ENCODE measurements around the gene COL5A1.

Gene COL5A1

GRCh38 chr9:134848504-134848903 lies 206.9 kb downstream of the COL5A1 start:
- Histone ChIP-seq H3K27me3 (ENCODE audit: insufficient read depth, poor library complexity, severe bottlenecking) (peaks cover 8% of the 10 kb centered on the region), H3K9me3 (ENCODE audit: severe bottlenecking) (peaks cover 2% of the 10 kb centered on the region), H3K27ac (ENCODE audit: poor library complexity, severe bottlenecking) (no peak overlapping the region), H3K4me1 (ENCODE audit: insufficient read depth, poor library complexity, severe bottlenecking) (no peaks in the 10 kb centered on the region), H3K4me3 (ENCODE audit: severe bottlenecking) (no peak overlapping the region), H3K36me3 (ENCODE audit: low read depth) (no peaks in the 10 kb centered on the region)
- ATAC-seq (ENCODE audit: low read depth), result no peak
- no peak for DNase-seq (ENCODE audit: low spot score)
- TF ChIP-seq, protein P1, sequence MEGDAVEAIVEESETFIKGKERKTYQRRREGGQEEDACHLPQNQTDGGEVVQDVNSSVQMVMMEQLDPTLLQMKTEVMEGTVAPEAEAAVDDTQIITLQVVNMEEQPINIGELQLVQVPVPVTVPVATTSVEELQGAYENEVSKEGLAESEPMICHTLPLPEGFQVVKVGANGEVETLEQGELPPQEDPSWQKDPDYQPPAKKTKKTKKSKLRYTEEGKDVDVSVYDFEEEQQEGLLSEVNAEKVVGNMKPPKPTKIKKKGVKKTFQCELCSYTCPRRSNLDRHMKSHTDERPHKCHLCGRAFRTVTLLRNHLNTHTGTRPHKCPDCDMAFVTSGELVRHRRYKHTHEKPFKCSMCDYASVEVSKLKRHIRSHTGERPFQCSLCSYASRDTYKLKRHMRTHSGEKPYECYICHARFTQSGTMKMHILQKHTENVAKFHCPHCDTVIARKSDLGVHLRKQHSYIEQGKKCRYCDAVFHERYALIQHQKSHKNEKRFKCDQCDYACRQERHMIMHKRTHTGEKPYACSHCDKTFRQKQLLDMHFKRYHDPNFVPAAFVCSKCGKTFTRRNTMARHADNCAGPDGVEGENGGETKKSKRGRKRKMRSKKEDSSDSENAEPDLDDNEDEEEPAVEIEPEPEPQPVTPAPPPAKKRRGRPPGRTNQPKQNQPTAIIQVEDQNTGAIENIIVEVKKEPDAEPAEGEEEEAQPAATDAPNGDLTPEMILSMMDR (IDR thresholded peaks at IDR 0.05; ENCODE audit: poor library complexity, severe bottlenecking), result no peak

GRCh38 chr9:134850611-134851010 lies 209.0 kb downstream of the COL5A1 start:
- Histone ChIP-seq H3K4me3 (ENCODE audit: severe bottlenecking) (no peak overlapping the region), H3K9me3 (ENCODE audit: severe bottlenecking) (peaks cover 2% of the 10 kb centered on the region), H3K27me3 (ENCODE audit: insufficient read depth, poor library complexity, severe bottlenecking) (peaks cover 24% of the 10 kb centered on the region), H3K36me3 (ENCODE audit: low read depth) (no peaks in the 10 kb centered on the region), H3K4me1 (ENCODE audit: insufficient read depth, poor library complexity, severe bottlenecking) (no peaks in the 10 kb centered on the region), H3K27ac (ENCODE audit: poor library complexity, severe bottlenecking) (no peak overlapping the region)
- DNase-seq (ENCODE audit: low spot score), result no peak
- no peak for ATAC-seq (ENCODE audit: low read depth)
- TF ChIP-seq, protein P1 (IDR thresholded peaks at IDR 0.05; ENCODE audit: poor library complexity, severe bottlenecking), result no peak

DNA sequence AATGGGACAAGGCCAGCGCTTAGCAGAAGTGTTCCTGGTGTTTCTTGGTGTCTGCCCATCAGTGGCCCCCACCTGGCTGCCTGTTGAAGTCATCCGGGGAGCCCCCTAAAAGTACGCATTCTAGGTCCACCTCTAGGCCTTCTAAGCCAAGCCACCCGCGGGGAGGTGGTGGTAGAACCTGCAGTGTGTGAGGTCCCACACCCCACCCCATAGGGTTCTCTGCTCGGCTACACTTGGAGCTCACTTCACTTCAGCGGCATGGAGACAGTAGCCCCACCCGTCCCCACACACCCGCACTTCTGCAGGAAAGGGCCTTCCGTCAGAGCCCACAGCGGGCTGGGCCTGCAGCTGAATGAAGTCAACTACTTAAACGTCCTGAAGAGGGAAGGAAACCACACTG lies 209.4 kb downstream of the COL5A1 start:
- Histone ChIP-seq H3K36me3 (ENCODE audit: low read depth) (no peaks in the 10 kb centered on the region), H3K4me3 (ENCODE audit: severe bottlenecking) (no peak overlapping the region), H3K9me3 (ENCODE audit: severe bottlenecking) (peaks cover 2% of the 10 kb centered on the region), H3K4me1 (ENCODE audit: insufficient read depth, poor library complexity, severe bottlenecking) (no peaks in the 10 kb centered on the region), H3K27ac (ENCODE audit: poor library complexity, severe bottlenecking) (no peak overlapping the region), H3K27me3 (ENCODE audit: insufficient read depth, poor library complexity, severe bottlenecking) (peaks cover 24% of the 10 kb centered on the region)
- TF ChIP-seq, protein P1 (IDR thresholded peaks at IDR 0.05; ENCODE audit: poor library complexity, severe bottlenecking), result no peak
- ATAC-seq (ENCODE audit: low read depth) (no peak), DNase-seq (ENCODE audit: low spot score) (peak; percentile 56)

GRCh38 chr9:134852906-134853654 lies 211.5 kb downstream of the COL5A1 start:
- TF ChIP-seq, protein P1 (IDR thresholded peaks at IDR 0.05; ENCODE audit: poor library complexity, severe bottlenecking), result no peak
- H3K27me3 ChIP-seq (ENCODE audit: insufficient read depth, poor library complexity, severe bottlenecking), result peaks cover 28% of the 10 kb centered on the region
- no peak for ATAC-seq (ENCODE audit: low read depth)
- no peaks in the 10 kb centered on the region for H3K36me3 ChIP-seq (ENCODE audit: low read depth)
- no peak overlapping the region for H3K27ac ChIP-seq (ENCODE audit: poor library complexity, severe bottlenecking)
- no peak overlapping the region for H3K4me3 ChIP-seq (ENCODE audit: severe bottlenecking)
- DNase-seq (ENCODE audit: low spot score), result no peak
- H3K4me1 ChIP-seq (ENCODE audit: insufficient read depth, poor library complexity, severe bottlenecking), result no peaks in the 10 kb centered on the region
- H3K9me3 ChIP-seq (ENCODE audit: severe bottlenecking), result peaks cover 2% of the 10 kb centered on the region

DNA sequence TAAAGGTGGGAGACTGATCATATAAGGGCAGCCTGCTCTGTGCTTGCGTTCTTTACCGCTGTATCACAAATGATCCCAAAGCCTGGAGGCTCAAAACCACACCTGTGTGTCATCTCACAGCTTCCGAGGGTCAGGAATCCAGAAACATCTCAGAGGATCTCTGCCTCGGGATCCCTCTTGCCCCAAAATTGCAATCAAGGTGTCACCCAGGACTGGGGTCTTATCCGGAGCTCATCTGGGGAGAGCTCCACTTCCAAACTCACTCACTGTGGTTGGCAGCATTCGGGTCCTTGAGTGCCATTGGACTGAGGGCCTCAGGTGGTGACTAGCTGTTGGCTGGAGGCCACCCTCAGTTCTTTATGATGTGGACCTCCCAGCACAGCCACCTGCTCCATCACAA lies 212.3 kb downstream of the COL5A1 start:
- Histone ChIP-seq H3K4me1 (ENCODE audit: insufficient read depth, poor library complexity, severe bottlenecking) (peaks cover 4% of the 10 kb centered on the region), H3K27ac (ENCODE audit: poor library complexity, severe bottlenecking) (no peak overlapping the region), H3K27me3 (ENCODE audit: insufficient read depth, poor library complexity, severe bottlenecking) (peaks cover 28% of the 10 kb centered on the region), H3K4me3 (ENCODE audit: severe bottlenecking) (no peak overlapping the region), H3K36me3 (ENCODE audit: low read depth) (no peaks in the 10 kb centered on the region), H3K9me3 (ENCODE audit: severe bottlenecking) (peaks cover 2% of the 10 kb centered on the region)
- TF ChIP-seq, protein P1 (IDR thresholded peaks at IDR 0.05; ENCODE audit: poor library complexity, severe bottlenecking), result no peak
- ATAC-seq (ENCODE audit: low read depth) (no peak), DNase-seq (ENCODE audit: low spot score) (no peak)

Data from RWPE2 (cell line).